HG02571 (cell line): Measurements from ENCODE around the gene ECE1.

Source experiments
- ATAC-seq: cut with Tn5 transposase; IDR thresholded peaks from one replicate; pipeline ENCODE4 v1.9.1; 2021; ENCODE audit warnings: mild to moderate bottlenecking, moderate library complexity; ENCODE audit not compliant: unreplicated experiment

The ECE1 gene

GRCh38 chr1:21308847-21309652, 18.8 kb upstream of the ECE1 start:
- no peak for ATAC-seq

GRCh38 chr1:21308330-21308729, 18.1 kb upstream of the ECE1 start:
- no peak for ATAC-seq

GRCh38 chr1:21307663-21308305, 17.5 kb upstream of the ECE1 start:
- ATAC-seq: no peak

- ATAC-seq: no peak
Observed at GRCh38 chr1:21307210-21307609, 16.9 kb upstream of the ECE1 start.

- no peak for ATAC-seq
Observed at GRCh38 chr1:21305900-21306189, 15.6 kb upstream of the ECE1 start.

- ATAC-seq: no peak
Observed at GRCh38 chr1:21305155-21305899, 15.1 kb upstream of the ECE1 start.

- ATAC-seq: no peak
Observed at GRCh38 chr1:21304488-21304887, 14.2 kb upstream of the ECE1 start.

GRCh38 chr1:21302747-21303715, 12.8 kb upstream of the ECE1 start:
- no peak for ATAC-seq

GRCh38 chr1:21301794-21302440, 11.7 kb upstream of the ECE1 start:
- ATAC-seq: no peak

- ATAC-seq: no peak
Observed at GRCh38 chr1:21300774-21301173, 10.5 kb upstream of the ECE1 start.

- ATAC-seq: no peak
Observed at GRCh38 chr1:21299780-21300395, 9.6 kb upstream of the ECE1 start.

GRCh38 chr1:21298981-21299391, 8.7 kb upstream of the ECE1 start:
- no peak for ATAC-seq

- ATAC-seq: no peak
Observed at GRCh38 chr1:21297975-21298374, 7.7 kb upstream of the ECE1 start.

GRCh38 chr1:21296509-21297354, 6.5 kb upstream of the ECE1 start:
- ATAC-seq: no peak

GRCh38 chr1:21295545-21295944, 5.3 kb upstream of the ECE1 start:
- ATAC-seq: no peak

- no peak for ATAC-seq
Observed at GRCh38 chr1:21295002-21295401, 4.7 kb upstream of the ECE1 start.

GRCh38 chr1:21294266-21294989, 4.2 kb upstream of the ECE1 start:
- ATAC-seq: peak; percentile 54

- peak; percentile 27 for ATAC-seq
Observed at GRCh38 chr1:21293537-21294265, 3.4 kb upstream of the ECE1 start.
